ENCODE measurements around the gene SRSF1. TPM values are rescaled to one million over a fixed set of nuclear protein-coding genes. Genes with fewer than 3 reads are reported as not detected.

The SRSF1 gene
- polyA plus RNA-seq, 3 donors = 51.2 to 72.1 (median 61.6) TPM

DNA sequence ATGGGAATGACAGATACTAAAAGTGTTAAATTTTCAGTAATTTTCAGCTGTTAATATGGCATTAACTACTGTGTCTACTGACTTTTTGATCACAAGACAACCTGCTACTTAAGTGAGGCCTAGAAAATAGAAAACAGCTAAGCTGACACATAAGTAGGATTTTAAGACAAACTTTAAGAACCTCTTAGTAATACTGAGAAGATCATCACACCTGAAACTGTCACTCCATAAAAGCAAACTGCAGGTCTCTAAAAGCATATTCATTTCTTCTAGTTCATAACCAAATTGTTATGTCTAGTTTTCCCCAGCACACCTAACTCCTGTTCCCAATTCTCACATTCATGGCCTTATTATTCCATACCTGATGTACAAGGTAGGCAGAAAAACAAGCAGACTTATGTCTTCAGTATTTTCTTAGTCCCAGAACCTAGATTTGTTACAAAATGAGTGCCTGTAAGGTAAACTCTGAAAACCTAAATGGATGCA lies 8.0 kb downstream of the SRSF1 start:
- no peak overlapping the region for H3K4me3 Mint-ChIP-seq
- DNase-seq = no peak
- H3K27ac Mint-ChIP-seq = no peak overlapping the region
- Histone ChIP-seq H4K20me1 (ENCODE audit: insufficient read depth, low read length) (peaks cover 63% of the 10 kb centered on the region), H3K9me3 (replicated peaks in 1 of 2; ENCODE audit: control insufficient read depth in 1 of 2, insufficient read depth in 1 of 2, low read length in 2 of 2) (no peaks in the 10 kb centered on the region), H3K79me2 (ENCODE audit: insufficient read depth, low read length) (peaks cover 32% of the 10 kb centered on the region), H3K27me3 (ENCODE audit: control insufficient read depth in 2 of 2, insufficient read depth in 2 of 2, low read length in 2 of 2) (no peaks in the 10 kb centered on the region), H2AFZ (ENCODE audit: insufficient read depth, low read depth, low read length, poor library complexity, severe bottlenecking) (no peak overlapping the region), H3K4me2 (replicated peaks; ENCODE audit: extremely low read depth, low read length, poor library complexity, severe bottlenecking) (no peak overlapping the region), H3K27ac (ENCODE audit: low read depth in 1 of 2, low read length in 2 of 2) (no peak overlapping the region), H3K4me3 (replicated peaks in 1 of 3; ENCODE audit: low read depth in 2 of 3, low read length in 3 of 3) (no peak overlapping the region), H3K9ac (ENCODE audit: insufficient read depth, low read length, poor library complexity, severe bottlenecking) (no peak overlapping the region), H3K4me1 (ENCODE audit: control insufficient read depth in 1 of 2, insufficient read depth in 2 of 2, low read length in 2 of 2) (peaks cover 3 to 8% of the 10 kb centered on the region in 2 donors), H3K36me3 (replicated peaks in 1 of 2; ENCODE audit: control insufficient read depth in 1 of 2, insufficient read depth in 2 of 2, low read length in 2 of 2) (peaks cover 29 to 65% of the 10 kb centered on the region in 2 donors)
- intact Hi-C loops (cut with micrococcal nuclease) = loop anchor here in 1 of 2 donors (5.0 kb wide), 1 partner anchor 142 kb away; no protein-coding TSS in a partner anchor
- H3K27me3 Mint-ChIP-seq (ENCODE audit: low read depth in 3 of 3) = no peaks in the 10 kb centered on the region
- peaks cover 19% of the 10 kb centered on the region for H3K4me1 Mint-ChIP-seq
- H3K36me3 Mint-ChIP-seq = peaks cover 37 to 39% of the 10 kb centered on the region in 2 donors
- TF ChIP-seq, protein P1, sequence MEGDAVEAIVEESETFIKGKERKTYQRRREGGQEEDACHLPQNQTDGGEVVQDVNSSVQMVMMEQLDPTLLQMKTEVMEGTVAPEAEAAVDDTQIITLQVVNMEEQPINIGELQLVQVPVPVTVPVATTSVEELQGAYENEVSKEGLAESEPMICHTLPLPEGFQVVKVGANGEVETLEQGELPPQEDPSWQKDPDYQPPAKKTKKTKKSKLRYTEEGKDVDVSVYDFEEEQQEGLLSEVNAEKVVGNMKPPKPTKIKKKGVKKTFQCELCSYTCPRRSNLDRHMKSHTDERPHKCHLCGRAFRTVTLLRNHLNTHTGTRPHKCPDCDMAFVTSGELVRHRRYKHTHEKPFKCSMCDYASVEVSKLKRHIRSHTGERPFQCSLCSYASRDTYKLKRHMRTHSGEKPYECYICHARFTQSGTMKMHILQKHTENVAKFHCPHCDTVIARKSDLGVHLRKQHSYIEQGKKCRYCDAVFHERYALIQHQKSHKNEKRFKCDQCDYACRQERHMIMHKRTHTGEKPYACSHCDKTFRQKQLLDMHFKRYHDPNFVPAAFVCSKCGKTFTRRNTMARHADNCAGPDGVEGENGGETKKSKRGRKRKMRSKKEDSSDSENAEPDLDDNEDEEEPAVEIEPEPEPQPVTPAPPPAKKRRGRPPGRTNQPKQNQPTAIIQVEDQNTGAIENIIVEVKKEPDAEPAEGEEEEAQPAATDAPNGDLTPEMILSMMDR (IDR thresholded peaks at IDR 0.05) = no peak
- no peaks in the 10 kb centered on the region for H3K9me3 Mint-ChIP-seq

- H3K4me2 ChIP-seq (replicated peaks; ENCODE audit: extremely low read depth, low read length, poor library complexity, severe bottlenecking) = no peak overlapping the region
- H3K79me2 ChIP-seq (ENCODE audit: insufficient read depth, low read length) = peaks cover 14% of the 10 kb centered on the region
- no peaks in the 10 kb centered on the region for H3K9me3 ChIP-seq (replicated peaks in 1 of 2; ENCODE audit: control insufficient read depth in 1 of 2, insufficient read depth in 1 of 2, low read length in 2 of 2)
- no peaks in the 10 kb centered on the region for H3K27me3 Mint-ChIP-seq (ENCODE audit: low read depth in 3 of 3)
- no peak overlapping the region for H3K27ac Mint-ChIP-seq
- intact Hi-C loops (cut with micrococcal nuclease) = loop anchor here in 1 of 2 donors (5.0 kb wide), 1 partner anchor 140 kb away; no protein-coding TSS in a partner anchor
- H3K9ac ChIP-seq (ENCODE audit: insufficient read depth, low read length, poor library complexity, severe bottlenecking) = no peak overlapping the region
- no peak for DNase-seq
- TF ChIP-seq, protein P1 (IDR thresholded peaks at IDR 0.05) = no peak
- H3K27me3 ChIP-seq (ENCODE audit: control insufficient read depth in 2 of 2, insufficient read depth in 2 of 2, low read length in 2 of 2) = no peaks in the 10 kb centered on the region
- H3K27ac ChIP-seq (ENCODE audit: low read depth in 1 of 2, low read length in 2 of 2) = no peak overlapping the region
- peaks cover 13 to 20% of the 10 kb centered on the region in 2 donors for H3K4me1 ChIP-seq (ENCODE audit: control insufficient read depth in 1 of 2, insufficient read depth in 2 of 2, low read length in 2 of 2)
- H3K4me3 Mint-ChIP-seq = no peak overlapping the region
- WGBS (ENCODE audit: insufficient coverage) = no CpG with 5 or more reads among the region's 3 CpGs
- H3K36me3 Mint-ChIP-seq = peaks cover 21 to 23% of the 10 kb centered on the region in 2 donors
- H4K20me1 ChIP-seq (ENCODE audit: insufficient read depth, low read length) = peaks cover 45% of the 10 kb centered on the region
- H3K9me3 Mint-ChIP-seq = no peaks in the 10 kb centered on the region
- no peak overlapping the region for H3K4me3 ChIP-seq (replicated peaks in 1 of 3; ENCODE audit: low read depth in 2 of 3, low read length in 3 of 3)
- peaks cover 12 to 47% of the 10 kb centered on the region in 2 donors for H3K36me3 ChIP-seq (replicated peaks in 1 of 2; ENCODE audit: control insufficient read depth in 1 of 2, insufficient read depth in 2 of 2, low read length in 2 of 2)
- H2AFZ ChIP-seq (ENCODE audit: insufficient read depth, low read depth, low read length, poor library complexity, severe bottlenecking) = no peak overlapping the region
- peaks cover 26% of the 10 kb centered on the region for H3K4me1 Mint-ChIP-seq
Observed at GRCh38 chr17:57997085-57997809, 9.8 kb downstream of the SRSF1 start.
